Stimulated activated CD8-positive, alpha-beta memory T cell treated with anti-CD3 and anti-CD28 coated beads, Interleukin-12 subunit alpha, Interleukin-12 subunit beta, amount 100 ng/mL, for 24 hours (primary cell): ENCODE data around the gene TIMP3.

Source experiments
- DNase-seq: peaks from one replicate; pipeline ENCODE4 v3.0.0-alpha.2; 2020; ENCODE audit errors: extremely low read depth

TIMP3 gene

DNA sequence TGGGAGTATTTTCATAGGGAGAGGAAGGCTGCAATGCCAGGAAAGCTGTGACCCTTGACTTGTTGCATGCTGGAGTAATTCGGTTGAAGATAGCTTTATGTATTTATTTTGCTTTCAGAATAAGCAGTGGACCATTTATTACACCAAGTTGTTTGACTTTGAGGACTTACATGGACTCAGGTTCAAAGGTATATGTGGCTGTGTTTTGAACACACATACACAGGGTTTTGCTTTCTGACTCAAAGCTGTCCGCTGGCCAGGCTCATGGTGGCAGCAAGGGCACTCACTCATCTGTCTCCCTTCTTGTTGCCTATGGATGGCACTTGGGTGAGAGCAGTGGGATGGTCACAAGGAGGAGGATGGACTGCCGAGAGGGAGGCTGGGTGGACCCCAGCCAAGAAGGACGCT, 6.5 kb downstream of the TIMP3 start:
- DNase-seq, result no peak

DNA sequence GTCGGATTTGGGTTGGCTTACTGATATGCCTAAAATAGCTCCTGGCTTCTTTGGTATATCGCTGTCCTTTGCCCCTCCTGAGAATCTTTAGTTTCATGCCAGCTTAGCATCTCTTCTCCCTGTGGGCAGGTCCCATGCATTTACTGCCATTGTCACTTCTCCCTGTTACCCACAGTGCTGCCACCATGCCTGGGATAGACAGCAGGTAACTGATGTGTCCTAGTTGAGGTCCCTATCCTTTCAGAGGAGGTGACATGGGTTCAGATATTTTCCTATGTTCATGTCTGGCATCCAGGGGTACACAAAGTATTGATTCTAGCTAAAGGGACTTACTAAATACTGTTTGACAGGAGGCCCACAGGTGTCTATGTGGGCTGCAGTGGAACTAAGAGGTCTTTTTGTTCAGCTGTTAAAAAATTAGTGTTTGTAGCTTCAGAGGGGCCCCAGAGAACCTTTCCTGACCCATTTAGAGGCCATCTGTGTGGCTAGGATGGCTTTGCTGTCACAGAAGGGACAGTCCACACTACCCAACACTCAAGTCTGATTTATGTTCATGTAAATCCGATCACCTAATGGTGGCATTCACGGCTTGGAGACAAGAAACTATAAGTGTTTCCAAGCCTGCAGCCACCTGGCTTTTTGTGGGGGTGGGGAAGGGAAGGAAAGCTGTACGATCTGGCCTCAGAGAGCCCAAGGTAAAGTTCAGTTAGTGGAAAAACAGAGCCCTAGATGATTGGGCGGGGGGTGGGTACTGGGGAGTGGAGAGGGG, 8.5 kb downstream of the TIMP3 start:
- no peak for DNase-seq

DNA sequence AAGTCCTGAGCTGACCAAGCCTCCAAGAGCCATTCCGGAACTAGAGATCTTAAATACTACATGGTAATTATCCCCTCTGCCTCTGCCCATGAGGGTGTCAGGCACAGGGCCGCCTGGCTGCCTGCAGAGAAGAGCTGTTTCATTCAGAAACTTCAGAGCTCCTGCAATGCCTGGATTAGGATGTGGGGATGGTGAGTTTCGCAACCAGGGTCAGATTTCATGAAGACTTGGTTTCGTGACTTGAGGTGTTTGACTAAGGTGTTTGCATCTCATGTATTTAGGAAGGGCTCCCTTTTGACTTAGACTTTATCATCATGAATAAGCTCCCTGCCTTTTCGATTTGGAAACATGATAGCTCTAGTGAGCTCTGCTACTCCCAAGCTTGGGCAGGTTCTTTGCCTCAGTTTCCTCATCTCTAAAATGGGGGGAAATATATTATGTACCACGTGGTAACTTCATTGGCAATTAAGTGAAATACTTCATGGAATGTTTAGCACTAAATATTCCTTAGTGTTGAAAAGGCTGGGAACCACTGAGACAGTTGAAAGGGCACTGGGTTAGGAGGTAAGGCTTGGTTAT, 9.1 kb downstream of the TIMP3 start:
- DNase-seq, result no peak

DNA sequence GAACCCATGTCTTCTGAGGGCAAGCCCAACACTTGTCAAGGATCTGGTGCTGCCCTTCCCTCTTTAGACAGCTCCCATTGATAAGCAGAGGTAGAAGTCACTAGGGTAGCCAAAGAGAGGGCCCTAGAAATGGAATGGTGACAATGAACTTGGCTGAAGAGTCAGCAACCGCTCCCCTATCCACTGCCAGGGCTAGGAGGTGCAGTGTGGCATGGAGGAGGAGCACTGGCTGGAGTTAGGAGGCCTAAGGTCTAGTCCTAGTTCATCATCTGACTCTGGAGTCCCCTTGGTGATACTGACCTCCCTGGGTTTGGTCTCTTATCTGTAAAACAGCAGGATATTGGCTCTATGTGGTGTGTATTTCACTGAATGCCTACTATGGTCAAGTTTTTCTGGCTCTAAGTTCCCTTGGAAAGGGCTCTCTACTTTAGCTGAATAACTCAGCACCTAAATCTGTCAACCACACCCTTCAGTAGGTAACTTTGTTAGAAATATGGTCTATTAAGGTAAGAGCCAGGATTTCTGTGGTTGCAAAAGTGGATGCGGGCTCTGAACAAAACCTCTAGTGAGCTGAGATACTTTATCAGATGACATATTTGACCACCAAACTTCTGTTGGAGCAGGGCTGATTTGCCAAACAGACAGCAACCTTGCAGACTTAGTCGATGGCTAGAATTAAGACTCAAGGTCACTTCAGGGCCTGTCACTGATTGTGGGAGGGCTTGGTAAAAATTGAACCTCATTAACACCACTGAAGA, 10.5 kb downstream of the TIMP3 start:
- no peak for DNase-seq

DNA sequence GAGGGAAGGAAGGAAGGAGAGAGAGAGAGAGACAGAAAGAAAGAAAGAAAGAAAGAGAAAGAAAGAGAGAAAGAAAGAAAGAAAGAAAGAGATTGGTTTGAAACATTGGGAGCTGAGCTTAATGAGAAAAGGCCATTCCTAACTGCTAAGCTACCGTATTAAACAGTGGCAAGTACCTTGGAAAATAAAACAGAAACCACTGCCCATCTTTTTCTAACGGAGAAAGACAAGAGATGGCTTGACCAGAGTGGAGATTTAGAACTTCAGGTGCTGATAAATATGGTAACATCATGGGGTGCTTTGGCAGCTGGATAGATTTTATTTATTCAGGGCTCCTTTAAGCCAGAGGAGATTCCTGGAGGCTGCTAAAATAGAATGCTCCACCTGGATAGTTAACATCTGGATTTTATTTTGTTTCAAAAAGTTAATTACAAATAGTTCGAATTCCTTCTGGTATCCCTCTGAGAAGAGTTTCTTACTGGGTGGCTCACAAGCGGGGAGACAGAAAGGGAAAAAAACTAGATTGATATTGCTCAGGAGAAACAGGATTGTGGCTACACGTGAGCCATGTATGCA, 12.9 kb downstream of the TIMP3 start:
- DNase-seq, result no peak

DNA sequence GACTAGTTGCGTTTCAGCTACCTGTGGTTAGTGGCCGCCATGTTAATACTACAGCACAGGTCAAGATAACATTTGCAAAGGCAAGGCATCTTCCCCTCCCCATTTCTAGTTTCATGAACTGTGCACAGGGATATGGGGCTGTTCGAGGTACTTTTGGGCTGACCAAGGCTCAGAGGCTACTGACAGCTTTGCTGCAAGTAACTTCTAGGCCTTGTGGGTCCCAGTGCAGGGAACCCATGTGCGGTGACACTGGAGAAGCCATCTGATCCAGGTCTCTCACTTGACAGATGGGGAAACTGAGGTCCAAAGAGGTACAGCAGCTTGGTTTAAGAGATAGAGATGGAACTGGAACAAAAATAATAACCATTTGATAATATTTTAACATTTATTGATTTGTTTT, 13.6 kb downstream of the TIMP3 start:
- no peak for DNase-seq

DNA sequence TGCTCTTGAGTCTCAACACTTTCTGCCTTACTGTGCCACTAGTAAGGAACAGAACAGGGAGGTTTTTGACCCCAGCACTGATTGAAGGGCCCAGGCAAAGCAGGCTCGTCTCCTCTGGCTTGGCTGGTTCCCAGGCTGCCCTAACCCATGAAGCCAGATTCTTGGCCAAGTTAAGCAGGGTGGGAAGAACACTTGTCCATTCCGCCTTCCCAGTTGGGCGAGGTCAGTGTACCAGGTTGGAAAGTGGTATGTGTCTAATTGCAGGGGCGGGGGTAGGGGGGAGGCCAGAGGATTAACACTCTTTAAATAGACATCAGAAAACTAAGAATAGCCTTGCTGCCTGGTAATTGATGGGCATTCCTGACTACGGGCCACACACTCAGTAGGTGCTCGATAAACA, 14.4 kb downstream of the TIMP3 start:
- DNase-seq, result no peak

DNA sequence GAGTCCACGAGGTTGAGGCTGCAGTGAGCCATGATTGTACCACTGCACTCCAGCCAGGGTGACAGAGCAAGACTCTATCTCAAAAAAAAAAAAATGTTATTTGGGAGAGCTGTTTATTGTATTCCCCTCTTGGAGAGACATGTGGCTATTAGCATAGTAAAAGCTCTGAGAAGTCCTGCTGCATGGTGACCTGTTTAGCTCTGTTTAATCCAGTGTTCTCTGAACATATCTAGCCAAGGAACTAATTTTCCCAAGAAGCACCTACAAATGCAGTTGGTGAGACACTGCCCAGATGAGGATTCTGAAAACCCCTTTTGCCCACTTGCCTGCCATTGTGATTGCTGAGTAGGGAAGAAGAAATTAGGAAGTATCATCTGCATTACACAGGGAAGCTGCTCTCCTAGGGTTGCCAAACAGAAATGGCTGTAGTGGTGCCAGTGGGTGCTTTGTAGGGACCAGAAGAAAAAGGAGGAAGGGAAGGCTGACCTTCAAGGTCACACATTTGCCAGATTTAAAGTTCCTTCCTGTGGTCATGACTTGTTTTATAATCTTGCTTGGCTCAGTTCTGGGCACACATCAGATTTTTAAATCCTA, 15.7 kb downstream of the TIMP3 start:
- no peak for DNase-seq

DNA sequence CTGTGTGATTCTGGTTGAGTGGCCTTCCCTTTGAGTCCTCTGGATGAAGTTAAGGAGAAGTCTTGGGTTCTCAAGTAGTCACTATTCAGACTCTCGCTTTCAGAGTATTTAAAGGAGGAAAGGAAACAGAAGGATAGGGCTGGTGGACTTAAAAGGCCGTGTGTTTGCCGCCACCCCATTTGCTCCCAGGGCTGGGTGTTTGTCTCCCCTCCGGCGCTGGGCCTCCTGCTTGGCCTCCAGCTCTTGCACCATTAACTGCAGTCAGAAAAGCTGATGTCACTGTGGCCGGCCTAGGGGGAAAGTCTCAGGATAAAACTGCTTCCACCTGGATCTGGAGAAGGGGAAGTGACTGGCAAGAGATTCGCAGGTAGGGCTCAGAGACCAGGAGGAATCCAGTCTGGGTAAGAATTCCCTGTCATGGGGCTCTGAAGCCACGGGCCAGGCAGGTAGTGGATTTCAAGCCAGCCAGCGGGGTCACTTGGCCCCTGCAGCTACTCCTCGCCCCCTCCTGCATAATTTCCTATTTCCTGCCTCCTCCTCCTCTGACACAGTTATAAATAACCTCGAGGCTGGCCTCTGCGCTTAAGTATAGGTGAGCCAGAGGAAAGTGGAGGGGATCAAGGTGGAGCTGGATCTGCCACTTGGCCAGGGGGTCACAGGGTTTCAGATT, 17.1 kb downstream of the TIMP3 start:
- DNase-seq, result no peak

DNA sequence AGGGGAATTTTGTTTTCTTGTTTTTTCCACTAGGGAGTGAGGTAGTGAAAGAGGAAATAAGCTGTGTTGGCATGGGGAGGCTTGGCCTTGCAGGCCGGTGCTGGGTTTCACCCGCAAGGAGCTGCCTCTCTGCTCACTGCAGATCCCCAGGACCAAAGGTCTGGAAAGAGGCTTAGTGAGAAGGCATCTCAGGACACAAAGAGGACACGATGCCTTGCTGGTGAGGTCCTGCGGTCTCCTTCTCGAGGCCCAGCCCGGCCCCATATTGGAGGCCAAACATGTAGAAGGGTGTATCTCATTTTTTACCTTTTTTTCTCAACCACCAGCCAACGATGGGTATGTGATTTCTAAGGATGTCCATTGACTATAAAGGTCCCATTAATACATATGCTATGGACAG, 17.6 kb downstream of the TIMP3 start:
- DNase-seq, result no peak

DNA sequence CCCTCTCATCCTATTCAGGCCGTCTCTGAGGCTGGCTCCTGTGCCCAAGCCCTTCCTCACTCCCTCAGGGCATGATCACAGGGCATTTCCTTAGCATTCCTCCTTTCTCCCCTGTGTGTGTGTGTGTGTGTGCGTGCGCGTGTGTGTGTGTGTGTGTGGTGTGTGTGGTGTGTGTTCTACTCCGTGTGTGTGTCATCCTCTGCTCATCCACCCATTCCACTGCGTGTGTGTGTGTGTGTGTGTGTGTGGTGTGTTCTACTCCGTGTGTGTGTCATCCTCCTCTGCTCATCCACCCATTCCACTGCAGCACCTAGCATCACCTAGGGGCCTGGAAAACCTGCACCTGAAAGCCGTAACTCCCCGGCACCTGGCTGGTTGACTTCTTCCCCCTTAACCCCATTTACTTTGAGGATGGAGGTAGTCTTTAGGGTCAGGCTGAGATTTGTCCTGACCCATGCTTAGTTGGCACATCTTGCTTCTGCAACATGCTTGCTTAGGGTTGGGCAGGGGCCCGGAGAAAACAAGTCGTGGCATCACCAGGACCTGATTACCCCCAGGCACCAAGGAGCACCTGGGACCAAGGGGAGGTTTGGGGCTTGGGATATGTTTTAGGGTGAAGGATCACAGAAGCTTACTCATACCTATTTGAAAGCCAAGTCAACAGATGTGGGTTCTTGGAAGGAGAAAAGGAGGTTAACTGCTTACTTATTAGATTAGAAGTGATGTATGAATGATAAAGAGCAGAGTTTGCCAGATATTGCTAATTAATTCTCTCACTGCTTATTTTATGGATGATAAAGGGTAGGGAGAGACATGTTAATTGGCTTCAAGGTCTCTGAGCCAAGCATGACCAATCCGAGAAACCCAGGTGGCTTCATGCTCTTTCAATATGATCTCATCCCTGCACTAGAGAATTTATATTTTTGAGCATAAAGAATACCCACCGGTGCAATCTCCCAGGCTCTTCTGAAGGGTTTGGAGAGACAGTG, 18.9 kb downstream of the TIMP3 start:
- no peak for DNase-seq

DNA sequence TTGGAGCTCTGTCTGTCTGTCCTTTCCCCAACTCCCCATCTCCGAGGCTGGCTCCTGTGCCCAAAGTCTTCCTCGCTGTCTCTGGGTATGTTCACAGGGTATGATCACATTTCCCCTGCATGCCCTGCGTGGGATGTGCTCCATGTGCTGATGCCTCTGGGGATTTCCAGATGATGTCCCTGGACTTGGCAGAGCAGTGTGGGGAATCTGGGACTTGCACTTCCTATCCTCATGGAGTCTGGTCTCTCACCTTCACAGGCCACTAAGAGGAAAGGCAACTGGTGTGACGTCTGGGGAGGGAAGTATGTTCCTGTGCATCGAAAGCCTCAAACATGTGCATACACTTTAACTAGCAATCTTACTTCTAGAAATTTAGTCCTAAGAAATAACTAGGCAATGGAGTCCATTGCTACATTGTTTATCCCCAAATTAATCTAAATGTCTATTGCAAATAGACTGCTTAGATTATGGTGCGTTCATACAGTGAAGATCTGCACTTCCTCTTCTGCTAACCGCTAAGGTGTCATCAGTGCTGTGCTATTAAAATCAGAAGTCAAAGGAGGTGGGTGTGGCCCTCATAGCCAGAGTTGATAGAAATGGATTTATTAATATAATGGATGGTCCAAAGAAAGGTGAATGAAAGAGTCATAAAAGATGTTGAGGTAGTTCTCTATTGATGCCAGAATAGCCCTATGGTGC, 20.8 kb downstream of the TIMP3 start:
- DNase-seq, result no peak

DNA sequence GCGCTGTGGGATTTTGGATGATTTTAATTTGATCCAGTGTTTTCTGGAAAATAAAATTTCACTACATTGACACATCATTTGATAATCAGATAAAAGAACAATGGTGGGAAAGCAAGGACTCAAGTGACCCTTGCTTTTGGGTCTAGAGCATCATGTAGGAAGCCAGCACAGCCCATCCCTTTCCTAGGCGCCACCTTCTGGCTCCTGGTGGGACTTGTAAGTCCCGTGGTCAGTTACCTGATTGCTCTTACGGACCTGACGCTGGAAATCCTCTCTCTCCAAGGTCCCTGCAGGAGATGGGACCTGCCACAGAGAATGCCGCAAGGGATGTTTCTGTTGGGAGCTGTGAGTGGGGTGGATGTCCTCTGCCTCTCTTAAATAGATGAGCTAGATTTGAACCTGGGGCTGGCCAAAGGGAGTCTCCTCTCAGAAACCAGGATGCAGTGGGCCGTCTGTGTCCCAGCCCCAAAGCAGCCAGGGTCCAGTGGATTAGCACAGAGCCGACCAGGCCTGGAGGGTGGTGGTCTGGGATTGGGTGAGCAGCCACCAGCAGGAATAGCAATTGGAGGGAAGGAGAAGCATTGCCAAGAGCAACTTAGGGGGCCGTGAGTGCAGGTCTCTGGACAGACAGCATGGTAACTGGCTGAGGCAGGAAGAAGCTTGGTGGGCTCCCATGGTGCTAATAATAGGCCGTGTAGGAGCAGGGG, 21.7 kb downstream of the TIMP3 start:
- no peak for DNase-seq

DNA sequence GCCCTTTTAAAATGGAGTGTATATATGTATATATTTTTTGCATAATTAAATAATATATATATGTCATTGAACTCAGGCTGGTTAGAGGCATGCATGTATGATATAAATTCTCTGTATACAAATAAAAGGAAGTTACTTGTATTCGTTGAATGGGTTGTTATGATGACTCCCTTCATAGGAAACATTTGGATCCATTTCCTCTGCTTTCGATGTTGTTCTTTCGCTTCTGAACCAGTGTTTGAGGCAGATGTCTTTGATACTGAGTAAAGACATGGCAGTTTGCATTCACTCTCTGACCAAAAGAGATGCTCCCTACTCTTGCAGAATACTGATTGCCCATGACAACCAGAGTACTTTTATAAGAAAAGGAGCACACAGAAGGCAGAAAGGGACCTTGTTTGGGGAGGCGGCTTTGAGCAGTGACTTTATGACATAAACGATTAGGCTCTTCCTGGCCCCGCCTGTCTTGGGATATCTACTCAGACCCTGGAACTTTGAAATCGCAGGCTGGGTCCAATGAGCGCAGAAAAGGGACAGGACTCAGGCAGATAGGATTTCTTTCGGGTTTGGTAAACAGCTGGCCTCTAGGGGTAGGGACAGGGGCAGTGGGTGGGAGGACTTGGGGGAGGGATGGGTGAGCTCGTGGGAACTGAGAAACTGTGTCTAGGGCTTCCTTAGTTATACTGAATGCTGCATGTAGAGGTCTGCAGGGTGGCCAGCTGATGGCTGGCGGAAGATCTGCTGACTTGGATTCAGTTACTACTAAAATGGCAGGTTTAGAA, 23.2 kb downstream of the TIMP3 start:
- DNase-seq, result no peak

DNA sequence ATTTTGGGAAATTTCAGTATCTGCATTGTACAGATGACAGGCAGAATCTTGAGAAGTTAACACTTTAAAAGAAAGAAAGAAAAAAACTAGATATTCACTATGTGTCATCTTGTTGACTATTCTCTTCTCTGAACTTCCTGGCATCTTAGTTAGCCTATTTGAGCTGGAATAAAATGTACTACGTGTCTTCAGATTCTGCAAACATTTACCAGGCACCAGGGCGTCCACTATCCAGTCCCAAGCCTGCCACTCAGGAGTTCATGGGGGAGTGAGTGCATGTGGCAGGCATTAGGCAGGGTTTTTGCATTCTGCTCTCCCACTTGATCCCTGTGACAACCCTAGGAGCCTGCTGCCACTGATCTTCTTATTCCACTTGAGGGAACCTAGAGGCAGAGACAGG, 25.0 kb downstream of the TIMP3 start:
- no peak for DNase-seq

DNA sequence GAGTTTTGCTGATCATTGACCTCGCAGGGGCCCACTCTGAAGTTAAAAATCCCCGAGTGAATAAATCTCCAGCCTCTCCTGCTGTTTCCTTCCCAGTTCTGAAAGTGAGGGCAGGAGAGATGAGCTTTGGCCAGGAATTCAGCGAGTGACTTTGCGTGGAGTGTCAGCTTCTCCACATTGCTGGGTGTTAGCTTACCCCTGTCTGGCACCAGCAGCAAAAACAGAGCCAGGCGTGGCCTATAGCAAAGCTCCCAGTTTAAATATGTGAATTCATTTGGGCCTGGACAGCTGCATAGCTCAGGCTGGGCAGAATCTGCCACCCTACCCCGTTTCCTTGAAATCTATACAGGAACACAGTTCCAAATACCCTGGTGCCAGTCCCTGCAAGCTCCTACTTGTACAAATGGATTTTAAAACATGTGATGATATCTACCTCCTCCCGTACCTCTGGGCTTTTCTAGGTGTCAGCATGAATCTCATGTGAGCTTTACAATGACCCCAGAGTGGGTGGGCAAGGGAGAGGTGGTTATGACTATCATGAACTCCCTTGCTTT, 25.6 kb downstream of the TIMP3 start:
- DNase-seq, result no peak

DNA sequence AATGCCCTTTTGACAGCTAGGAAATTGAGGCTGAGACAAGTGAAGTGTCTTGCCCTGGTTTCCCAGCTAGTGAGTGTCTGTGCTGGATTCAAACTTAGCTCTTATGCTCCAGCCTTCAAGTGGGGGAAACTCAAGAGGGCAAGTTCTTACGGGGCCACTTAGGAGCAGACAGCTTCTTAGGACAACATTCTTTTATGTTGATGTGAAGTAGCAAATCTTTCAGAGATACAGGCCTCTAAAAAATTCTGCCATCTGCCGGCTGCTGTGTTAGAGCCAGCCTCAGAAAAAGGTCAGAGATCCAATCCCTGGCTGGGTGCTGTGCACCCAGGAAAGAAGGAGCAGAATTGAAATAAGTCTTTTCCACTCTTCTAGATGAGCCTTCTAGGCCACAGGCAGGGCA, 26.6 kb downstream of the TIMP3 start:
- DNase-seq, result no peak

DNA sequence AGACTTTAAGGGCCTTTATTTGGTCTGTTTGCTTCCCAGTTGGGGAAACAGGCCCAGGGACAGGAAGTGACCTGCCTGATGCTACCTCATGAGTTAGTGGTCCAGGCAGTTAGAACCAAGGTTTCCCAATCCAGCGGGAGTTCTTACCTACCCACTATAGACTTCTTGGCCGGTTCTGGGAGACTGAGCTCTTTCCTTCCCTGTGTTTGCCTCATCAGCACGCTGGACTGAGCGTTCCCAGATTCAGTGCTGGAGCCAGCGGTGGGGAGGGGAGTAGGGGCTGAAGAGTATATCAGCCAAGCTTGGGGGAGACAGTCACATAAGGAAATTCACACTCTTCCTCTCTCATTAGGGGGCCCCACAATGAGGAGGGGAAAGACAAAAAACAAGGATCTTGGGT, 27.1 kb downstream of the TIMP3 start:
- DNase-seq, result no peak
